Activated CD8-positive, alpha-beta T cell treated with anti-CD3 and anti-CD28 coated beads for 36 hours (primary cell): ENCODE results near the gene CFAP92. TPM values are rescaled to one million over a fixed set of nuclear protein-coding genes. Genes with fewer than 3 reads are reported as not detected.
A peak's percentile ranks its signal among the peaks of the same experiment; 100 is the strongest.

Source experiments
- ATAC-seq: fragments of 200-7000 bp; cut with Tn5 transposase; one replicate; pipeline ENCODE4 v1.10.0; 2021; ENCODE audit warnings: mild to moderate bottlenecking, moderate library complexity
- CTCF ChIA-PET: fragments of 350-600 bp; sonication (Branson Sonifier 250); formaldehyde crosslinking; loops from one replicate; lab custom pipeline; 2021; ENCODE audit warnings: antibody characterized with exemption; lab: Charles Lee
- POLR2A ChIA-PET: fragments of 350-600 bp; sonication (Branson Sonifier 250); formaldehyde crosslinking; loops from one replicate; lab custom pipeline; 2021; ENCODE audit warnings: antibody characterized with exemption; lab: Charles Lee
- DNase-seq: peaks from one replicate; pipeline ENCODE4 v3.0.0-alpha.2; 2020
- H3K27ac Mint-ChIP-seq: one replicate; pipeline ENCODE4 v1.8.0; 2021; ENCODE audit warnings: mild to moderate bottlenecking, mixed read lengths
- H3K27me3 Mint-ChIP-seq: one replicate; pipeline ENCODE4 v1.8.0; 2021; ENCODE audit warnings: mixed read lengths
- H3K36me3 Mint-ChIP-seq: one replicate; pipeline ENCODE4 v1.8.0; 2021; ENCODE audit warnings: low read depth, mixed read lengths
- H3K4me1 Mint-ChIP-seq: one replicate; pipeline ENCODE4 v1.8.0; 2021; ENCODE audit warnings: low read depth, mixed read lengths
- H3K4me3 Mint-ChIP-seq: one replicate; pipeline ENCODE4 v1.8.0; 2021; ENCODE audit warnings: mild to moderate bottlenecking, moderate library complexity, mixed read lengths
- H3K9me3 Mint-ChIP-seq: one replicate; pipeline ENCODE4 v1.8.0; 2021; ENCODE audit warnings: mixed read lengths
- CTCF ChIP-seq: fragments of 200-600 bp; IDR thresholded peaks from one replicate; pipeline ENCODE4 v1.8.0; 2022; ENCODE audit warnings: antibody characterized with exemption, mild to moderate bottlenecking
- intact Hi-C: fragments of 100-400 bp; cut with micrococcal nuclease; formaldehyde crosslinking; loops from one replicate; pipeline ENCODE4 v1.10.0; 2022
- total RNA-seq, 2 experiments: library from RNA; stranded (reverse); gene quantifications; one replicate each; pipeline ENCODE4 v1.2.3, GENCODE V29; 2021

CFAP92 gene
- total RNA-seq, 2 experiments from 2014 or later = 0.38 to 0.83 TPM

DNA sequence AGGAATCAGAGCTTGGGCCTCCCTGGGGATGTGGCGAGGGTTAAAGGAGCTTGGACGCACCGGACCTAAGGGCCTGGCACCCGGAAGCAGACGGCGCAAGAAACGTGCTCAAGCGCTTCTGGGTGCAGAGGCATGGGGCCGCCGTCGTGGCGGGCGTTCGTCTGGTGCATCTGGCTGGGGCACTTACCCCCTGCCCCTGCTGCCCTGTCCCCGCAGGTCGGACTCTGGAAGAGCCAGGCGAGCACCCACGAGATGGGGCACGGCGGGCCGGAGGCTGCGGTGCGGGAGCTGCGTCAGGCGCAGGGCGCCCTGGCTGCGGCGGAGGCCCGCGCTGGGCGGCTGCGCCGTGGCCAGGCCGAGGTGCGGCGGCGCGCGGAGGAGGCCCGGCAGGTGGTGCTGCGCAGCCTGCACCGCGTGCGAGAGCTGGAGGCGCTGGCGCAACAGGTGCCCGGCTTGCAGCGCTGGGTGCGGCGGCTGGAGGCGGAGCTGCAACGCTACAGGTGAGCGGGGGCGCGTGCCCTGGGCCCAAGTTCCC lies 9.8 kb upstream of the CFAP92 start:
- TF ChIP-seq CTCF = no peak
- Mint-ChIP-seq H3K36me3 (no peaks in the 10 kb centered on the region), H3K4me3 (peak overlapping the region; percentile 71), H3K27ac (no peak overlapping the region), H3K9me3 (no peaks in the 10 kb centered on the region), H3K27me3 (peaks cover 20% of the 10 kb centered on the region), H3K4me1 (peaks cover 33% of the 10 kb centered on the region)
- POLR2A ChIA-PET = interaction anchor here (0.6 to 4.1 kb wide), 6 partner anchors 10 to 172 kb away, joined by 3 to 22 read pairs (median 4); partner anchors contain the start of genes CFAP92 and RAB43
- peak; percentile 63 for DNase-seq
- CTCF ChIA-PET = interaction anchor here (0.8 to 7.1 kb wide), 11 partner anchors 8 to 242 kb away, joined by 3 to 66 read pairs (median 7); partner anchors contain the start of gene CFAP92
- peak; percentile 71 for ATAC-seq
- intact Hi-C loops = no loop called here

- DNase-seq (no peak), ATAC-seq (no peak)
- no peaks in the 10 kb centered on the region for H3K9me3 Mint-ChIP-seq
- no peak overlapping the region for H3K27ac Mint-ChIP-seq
- no peak for TF ChIP-seq CTCF
- no peaks in the 10 kb centered on the region for H3K36me3 Mint-ChIP-seq
- H3K27me3 Mint-ChIP-seq = peaks cover 20% of the 10 kb centered on the region
- peak overlapping the region; percentile 71 for H3K4me3 Mint-ChIP-seq
- H3K4me1 Mint-ChIP-seq = peaks cover 35% of the 10 kb centered on the region
- intact Hi-C loops = no loop called here
- CTCF ChIA-PET = interaction anchor here (0.6 to 7.1 kb wide), 13 partner anchors 7 to 243 kb away, joined by 3 to 66 read pairs (median 5); partner anchors contain the start of gene CFAP92
- POLR2A ChIA-PET = interaction anchor here (1.0 to 4.1 kb wide), 9 partner anchors 9 to 173 kb away, joined by 3 to 22 read pairs (median 4); partner anchors contain the start of genes CFAP92 and RAB43
Observed at GRCh38 chr3:129002573-129003569, 9.0 kb upstream of the CFAP92 start.

- no peak for TF ChIP-seq CTCF
- Mint-ChIP-seq H3K9me3 (no peaks in the 10 kb centered on the region), H3K4me3 (peak overlapping the region; percentile 71), H3K4me1 (peaks cover 35% of the 10 kb centered on the region), H3K27ac (no peak overlapping the region), H3K36me3 (no peaks in the 10 kb centered on the region), H3K27me3 (peaks cover 20% of the 10 kb centered on the region)
- intact Hi-C loops = no loop called here
- ATAC-seq = peak; percentile 59
- DNase-seq = peak; percentile 60
- ChIA-PET POLR2A (interaction anchor here (0.7 to 4.1 kb wide), 7 partner anchors 9 to 123 kb away, joined by 3 to 22 read pairs (median 4); no protein-coding TSS in a partner anchor), CTCF (interaction anchor here (0.6 to 2.8 kb wide), 4 partner anchors 10 to 32 kb away, joined by 3 to 12 read pairs (median 6); no protein-coding TSS in a partner anchor)
Observed at GRCh38 chr3:129001806-129002572, 8.1 kb upstream of the CFAP92 start.

DNA sequence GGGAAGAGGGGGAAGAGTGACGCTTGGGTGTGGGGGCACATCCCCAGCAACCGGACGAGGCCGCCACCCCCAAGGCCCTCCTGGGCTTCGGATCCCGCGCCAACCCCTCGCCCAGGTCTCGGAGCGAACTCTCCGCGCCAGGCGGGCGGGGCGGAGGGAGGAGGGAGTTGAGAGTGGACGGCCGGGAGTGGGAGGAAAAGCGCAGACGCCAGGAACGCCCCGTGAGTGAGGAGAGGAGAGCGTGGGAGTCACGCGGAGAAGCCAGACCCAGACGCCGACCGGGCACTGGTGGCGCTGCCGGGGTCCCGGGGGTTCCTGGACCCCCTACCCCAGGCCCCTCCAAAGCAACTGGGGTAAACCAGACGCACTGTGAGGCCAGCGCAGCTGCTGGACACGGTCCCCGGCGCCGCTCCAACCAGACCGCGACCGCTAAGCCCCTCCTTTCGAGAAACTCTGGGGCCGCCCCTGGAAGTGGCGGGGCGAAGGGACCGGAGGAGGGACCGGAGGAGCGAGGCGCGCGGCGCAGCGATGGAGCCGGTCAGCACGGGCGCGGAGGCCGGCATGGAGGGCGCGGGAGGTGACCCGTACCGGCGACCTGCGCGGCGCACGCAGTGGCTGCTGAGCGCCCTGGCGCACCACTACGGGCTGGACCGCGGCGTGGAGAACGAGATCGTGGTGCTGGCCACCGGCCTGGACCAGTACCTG lies 7.4 kb upstream of the CFAP92 start, which contains the start of gene EFCC1:
Gene EFCC1 (plus strand): TSS at position 204 of the 705 bp plus-strand sequence. CDS start 325 bp downstream, at position 529.
- H3K9me3 Mint-ChIP-seq = no peaks in the 10 kb centered on the region
- TF ChIP-seq CTCF = no peak
- peaks cover 20% of the 10 kb centered on the region for H3K27me3 Mint-ChIP-seq
- peaks cover 37% of the 10 kb centered on the region for H3K4me1 Mint-ChIP-seq
- peak within 1 kb of the TSS; percentile 71 for H3K4me3 Mint-ChIP-seq
- ChIA-PET POLR2A (interaction anchor here (0.7 to 4.1 kb wide), 7 partner anchors 10 to 121 kb away, joined by 3 to 22 read pairs (median 4); no protein-coding TSS in a partner anchor), CTCF (interaction anchor here (1.2 to 2.8 kb wide), 3 partner anchors 11 to 25 kb away, joined by 3 to 12 read pairs (median 6); no protein-coding TSS in a partner anchor)
- peak; percentile 37 for DNase-seq
- H3K36me3 Mint-ChIP-seq = no peaks in the 10 kb centered on the region
- H3K27ac Mint-ChIP-seq = no peak within 1 kb of the TSS
- intact Hi-C loops = no loop called here
- peak; percentile 35 for ATAC-seq
